Transverse colon (tissue), 4 donors: ENCODE results near the gene HASPIN. TPM values are rescaled to one million over a fixed set of nuclear protein-coding genes. Genes with fewer than 3 reads are reported as not detected.

ENCODE experiments used
- DNase-seq: peaks from one replicate; pipeline ENCODE4 v3.0.0-alpha.2; 2019
- H3K27ac ChIP-seq, 4 donors: fragments of 200-600 bp; sonication (generic); 2 replicates each; pipeline ENCODE4 v1.5.1; 2016 to 2018; ENCODE audit warnings: inconsistent platforms in 4 of 4
- H3K27me3 ChIP-seq: fragments of 200-600 bp; sonication (generic); 2 replicates; pipeline ENCODE4 v1.5.1; 2017; ENCODE audit warnings: inconsistent platforms
- H3K36me3 ChIP-seq, 4 donors: fragments of 200-600 bp; sonication (generic); 2 replicates each; pipeline ENCODE4 v1.5.1; 2017 to 2019; ENCODE audit warnings: inconsistent platforms in 4 of 4
- H3K4me1 ChIP-seq, 4 donors: fragments of 200-600 bp; sonication (generic); 2 replicates each; pipeline ENCODE4 v1.5.1; 2017 to 2020; ENCODE audit warnings: inconsistent platforms in 4 of 4
- H3K4me3 ChIP-seq, 4 donors: fragments of 200-600 bp; sonication (generic); 1 replicate in 1 of 4; 2 replicates in 3 of 4; pipeline versions ENCODE4 v1.5.1 to v1.6.1; 2017 to 2019; ENCODE audit warnings: inconsistent platforms in 4 of 4
- H3K9me3 ChIP-seq, 2 donors: fragments of 200-600 bp; sonication (generic); 2 replicates each; pipeline ENCODE4 v1.5.1; 2017 to 2019; ENCODE audit warnings: inconsistent platforms in 2 of 2
- EP300 ChIP-seq: sonication (generic); formaldehyde crosslinking; IDR thresholded peaks from one replicate; pipeline ENCODE4 v1.6.1; 2017; ENCODE audit warnings: antibody characterized with exemption, low read depth
- POLR2A ChIP-seq: fragments of 450-650 bp; IDR thresholded peaks from one replicate; pipeline ENCODE4 v1.6.1; 2016; ENCODE audit warnings: antibody characterized with exemption, mild to moderate bottlenecking, moderate library complexity
- POLR2AphosphoS5 ChIP-seq, 3 donors: sonication (generic); formaldehyde crosslinking; IDR thresholded peaks; one replicate each; pipeline ENCODE4 v1.6.1; 2016; ENCODE audit warnings: antibody characterized with exemption in 3 of 3
- WGBS, 2 donors: methylation state at CpG; one replicate each; pipeline ENCODE4 v1.1.5; 2018; ENCODE audit warnings: low coverage in 1 of 2; 5-methylcytosine and 5-hydroxymethylcytosine counted together
- in situ Hi-C, 4 donors: fragments of 200-750 bp; cut with MboI; loops; one replicate each; pipeline versions ENCODE4 v1.15.0 to v1.15.1; 2017; ENCODE audit warnings: low sequenced_read_pairs in 3 of 4, low pct_ligation_motif_present in 1 of 4, low pct_unique_long_range_greater_than_20kb in 1 of 4
- intact Hi-C: fragments of 100-400 bp; cut with DNase I; formaldehyde crosslinking; loops from one replicate; pipeline ENCODE4 v1.15.1; 2023; ENCODE audit warnings: low total_unique reads
- total RNA-seq, 4 donors: library from RNA; depleted of rRNA; stranded (reverse); fragments of >200 nt; gene quantifications; one replicate each; pipeline ENCODE4 v1.1.0, GENCODE V29; 2016
- TF ChIP-seq, protein P1 (sequence below), 5 experiments: fragments of 200-600 bp in 3 of 5; fragments of 450-650 bp in 2 of 5; sonication (generic) in 3 of 5; IDR thresholded peaks; 1 replicate in 2 of 5; 2 replicates in 3 of 5; pipeline ENCODE4 v1.5.1; 2016 to 2017; ENCODE audit warnings: antibody characterized with exemption in 5 of 5, inconsistent platforms in 3 of 5, mild to moderate bottlenecking in 2 of 5, moderate library complexity in 1 of 5

HASPIN gene
- total RNA-seq, 4 donors from 2014 or later, result 0.14 to 2.4 (median 0.64) TPM; not detected in 1

DNA sequence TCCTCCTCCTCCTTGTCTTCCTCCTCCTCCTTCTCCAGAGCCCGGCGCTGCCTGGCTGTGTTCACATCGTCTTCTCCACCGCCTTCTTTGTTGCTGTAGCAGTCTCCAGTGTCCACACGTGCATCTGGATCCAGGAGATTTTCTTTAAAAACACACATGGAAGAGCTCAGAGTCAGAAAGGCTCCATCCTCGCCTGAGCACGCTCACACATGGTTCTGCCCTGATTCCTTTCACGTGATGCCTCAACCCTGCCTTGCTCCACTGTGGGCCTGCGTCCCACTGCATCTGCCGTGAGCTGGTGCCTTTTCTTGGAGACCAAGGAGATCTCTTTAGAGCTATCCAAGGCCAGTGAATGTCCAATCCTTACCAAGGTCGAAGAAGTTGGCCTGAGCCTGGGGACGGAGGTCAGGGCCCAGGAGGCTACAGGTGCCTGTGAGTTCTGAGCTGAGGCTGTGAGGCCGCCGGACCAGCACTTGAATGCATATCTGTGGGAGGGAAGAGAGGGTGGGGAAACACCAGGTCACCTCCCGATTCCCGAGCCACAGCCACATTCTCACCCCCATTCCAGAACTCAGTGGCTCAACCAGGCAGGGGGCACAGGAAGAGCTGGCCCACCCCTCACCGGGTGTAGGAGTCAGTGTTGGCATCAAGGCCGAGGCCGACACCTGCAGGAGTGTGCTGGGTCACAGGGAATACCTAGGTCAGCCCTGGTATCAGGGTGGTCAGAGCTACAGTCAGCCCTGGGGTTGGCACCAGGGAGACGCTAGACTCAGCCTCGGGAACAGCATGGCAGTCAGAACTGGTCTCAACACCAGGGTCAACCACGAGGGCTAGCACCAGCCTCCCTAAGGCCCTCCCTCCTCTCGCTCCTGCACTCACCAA, 37.6 kb downstream of the HASPIN start:
- no peaks in the 10 kb centered on the region for H3K36me3 ChIP-seq
- peaks cover 0 to 2% (median 0%) of the 10 kb centered on the region in 4 donors for H3K4me1 ChIP-seq
- intact Hi-C loops, result no loop called here
- H3K4me3 ChIP-seq, result no peak overlapping the region
- DNase-seq, result no peak
- no peaks in the 10 kb centered on the region for H3K27me3 ChIP-seq
- TF ChIP-seq POLR2A, result no peak
- no peak for TF ChIP-seq POLR2AphosphoS5 (IDR thresholded peaks at IDR 0.05)
- TF ChIP-seq, protein P1, sequence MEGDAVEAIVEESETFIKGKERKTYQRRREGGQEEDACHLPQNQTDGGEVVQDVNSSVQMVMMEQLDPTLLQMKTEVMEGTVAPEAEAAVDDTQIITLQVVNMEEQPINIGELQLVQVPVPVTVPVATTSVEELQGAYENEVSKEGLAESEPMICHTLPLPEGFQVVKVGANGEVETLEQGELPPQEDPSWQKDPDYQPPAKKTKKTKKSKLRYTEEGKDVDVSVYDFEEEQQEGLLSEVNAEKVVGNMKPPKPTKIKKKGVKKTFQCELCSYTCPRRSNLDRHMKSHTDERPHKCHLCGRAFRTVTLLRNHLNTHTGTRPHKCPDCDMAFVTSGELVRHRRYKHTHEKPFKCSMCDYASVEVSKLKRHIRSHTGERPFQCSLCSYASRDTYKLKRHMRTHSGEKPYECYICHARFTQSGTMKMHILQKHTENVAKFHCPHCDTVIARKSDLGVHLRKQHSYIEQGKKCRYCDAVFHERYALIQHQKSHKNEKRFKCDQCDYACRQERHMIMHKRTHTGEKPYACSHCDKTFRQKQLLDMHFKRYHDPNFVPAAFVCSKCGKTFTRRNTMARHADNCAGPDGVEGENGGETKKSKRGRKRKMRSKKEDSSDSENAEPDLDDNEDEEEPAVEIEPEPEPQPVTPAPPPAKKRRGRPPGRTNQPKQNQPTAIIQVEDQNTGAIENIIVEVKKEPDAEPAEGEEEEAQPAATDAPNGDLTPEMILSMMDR (IDR thresholded peaks at IDR 0.05), result no peak
- TF ChIP-seq EP300, result no peak
- in situ Hi-C loops, result no loop called here
- H3K9me3 ChIP-seq, result no peaks in the 10 kb centered on the region
- WGBS, 2 donors, result 68 to 89% methylated on average over 8 to 23 of the region's 23 CpGs
- no peak overlapping the region for H3K27ac ChIP-seq

DNA sequence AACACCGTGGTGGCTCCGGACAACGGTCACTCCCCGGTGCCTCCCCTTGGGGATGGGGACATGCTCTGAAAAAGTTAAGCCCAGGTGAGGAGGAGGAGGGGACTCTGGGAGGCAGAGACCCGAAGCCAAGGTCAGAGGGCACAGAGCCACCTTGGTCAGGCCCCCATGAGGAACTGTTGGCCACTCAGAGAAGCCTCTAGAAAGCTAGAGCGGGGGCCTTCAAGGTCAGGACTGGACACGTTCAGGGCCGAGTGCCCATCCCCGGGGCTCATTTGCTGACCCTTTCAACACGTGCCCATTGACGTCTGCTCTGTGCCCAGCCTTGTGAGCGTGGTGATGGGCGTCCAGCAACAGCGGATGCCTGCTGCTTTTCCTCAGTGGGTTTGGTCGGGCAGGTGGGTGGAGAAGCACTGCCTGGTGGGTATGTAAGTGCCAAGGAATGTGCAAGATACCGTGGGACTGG, 38.2 kb downstream of the HASPIN start:
- Histone ChIP-seq H3K27ac (no peak overlapping the region), H3K27me3 (no peaks in the 10 kb centered on the region), H3K4me1 (peaks cover 0 to 2% (median 0%) of the 10 kb centered on the region in 4 donors), H3K9me3 (no peaks in the 10 kb centered on the region), H3K36me3 (no peaks in the 10 kb centered on the region), H3K4me3 (no peak overlapping the region)
- WGBS, 2 donors, result 87% methylated on average over 15 of the region's 16 CpGs; no CpG with 5 or more reads in 1 of the 2 donors
- in situ Hi-C loops (no loop called here), intact Hi-C loops (no loop called here)
- DNase-seq, result no peak
- TF ChIP-seq, protein P1 (IDR thresholded peaks at IDR 0.05), result no peak
- TF ChIP-seq POLR2AphosphoS5 (IDR thresholded peaks at IDR 0.05) (no peak), EP300 (no peak)

DNA sequence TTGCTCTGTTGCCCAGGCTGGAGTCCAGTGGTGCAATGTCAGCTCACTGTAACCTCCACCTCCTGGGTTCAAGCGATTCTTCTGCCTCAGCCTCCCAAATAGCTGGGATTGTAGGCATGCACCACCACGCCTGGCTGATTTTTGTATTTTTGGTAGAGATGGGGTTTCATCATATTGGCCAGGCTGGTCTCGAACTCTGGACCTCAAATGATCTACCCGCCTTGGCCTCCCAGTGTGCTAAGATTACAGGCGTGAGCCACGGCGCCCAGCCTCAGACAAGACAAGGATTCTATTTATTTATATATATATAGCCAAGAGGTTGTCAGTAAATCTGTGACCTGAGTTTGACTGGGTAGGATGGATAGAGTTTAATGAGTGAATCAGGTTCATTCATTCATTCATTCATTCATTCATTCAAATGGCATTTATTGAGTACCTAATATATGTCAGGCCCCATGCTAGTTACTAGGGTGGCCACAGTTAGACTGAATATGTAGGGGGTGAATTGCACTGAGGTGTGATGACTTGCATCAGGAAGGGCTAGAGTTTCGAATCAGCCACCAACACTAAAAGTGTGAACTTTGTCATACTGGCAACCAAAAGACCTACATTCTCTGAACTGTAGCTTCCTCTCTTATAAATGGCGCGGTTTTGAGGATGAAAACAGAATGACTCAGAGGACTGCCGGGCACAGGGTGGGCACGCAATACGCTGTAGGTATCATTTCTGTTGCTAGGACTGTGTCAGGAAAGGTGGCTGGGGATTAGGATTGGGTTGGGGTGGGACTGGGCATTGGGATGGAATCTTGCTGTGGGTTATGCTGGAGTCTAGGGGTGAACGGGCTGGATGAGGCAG, 39.4 kb downstream of the HASPIN start:
- no peaks in the 10 kb centered on the region for H3K36me3 ChIP-seq
- H3K4me3 ChIP-seq, result no peak overlapping the region
- TF ChIP-seq, protein P1 (IDR thresholded peaks at IDR 0.05), result no peak
- no peak for TF ChIP-seq POLR2A
- no peak for TF ChIP-seq POLR2AphosphoS5 (IDR thresholded peaks at IDR 0.05)
- TF ChIP-seq EP300, result no peak
- H3K27me3 ChIP-seq, result no peaks in the 10 kb centered on the region
- peak overlapping the region in 2 of 4 donors; percentile 0 to 13 for H3K27ac ChIP-seq
- in situ Hi-C loops, result no loop called here
- 78% methylated on average over 14 of the region's 14 CpGs; no CpG with 5 or more reads in 1 of the 2 donors for WGBS, 2 donors
- no peak for DNase-seq
- H3K4me1 ChIP-seq, result peaks cover 0 to 2% (median 0%) of the 10 kb centered on the region in 4 donors
- H3K9me3 ChIP-seq, result no peaks in the 10 kb centered on the region
- intact Hi-C loops, result no loop called here

DNA sequence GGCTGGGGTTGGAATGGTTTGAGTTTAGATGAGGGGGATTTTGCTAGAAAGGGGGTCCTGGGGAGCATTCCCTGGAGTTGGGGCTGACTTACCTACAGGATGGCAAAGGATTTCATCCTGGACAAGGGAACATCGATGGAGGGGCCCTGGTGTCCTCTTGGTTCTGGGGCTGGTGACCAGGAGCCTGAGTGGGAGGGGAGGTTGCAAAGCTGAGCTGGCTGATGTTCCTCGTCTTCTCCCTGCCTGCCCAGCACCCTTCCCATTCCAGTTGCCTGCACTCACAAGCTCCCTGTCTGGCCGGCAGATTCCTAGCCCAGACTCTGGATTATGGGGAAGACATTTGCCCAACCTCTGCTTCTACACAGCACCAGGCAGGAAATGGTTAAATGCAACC, 40.1 kb downstream of the HASPIN start:
- Histone ChIP-seq H3K4me1 (peaks cover 0 to 2% (median 0%) of the 10 kb centered on the region in 4 donors), H3K27me3 (no peaks in the 10 kb centered on the region), H3K9me3 (no peaks in the 10 kb centered on the region), H3K27ac (peak overlapping the region; percentile 0 to 31 (median 20)), H3K36me3 (no peaks in the 10 kb centered on the region), H3K4me3 (no peak overlapping the region)
- no peak for DNase-seq
- TF ChIP-seq POLR2A (no peak), EP300 (no peak), POLR2AphosphoS5 (IDR thresholded peaks at IDR 0.05) (no peak)
- TF ChIP-seq, protein P1 (IDR thresholded peaks at IDR 0.05), result no peak
- in situ Hi-C loops, result no loop called here
- intact Hi-C loops, result no loop called here
- WGBS, 2 donors, result 65 to 70% methylated on average over 2 to 3 of the region's 3 CpGs
